A549 treated with CpdA at 1 μM for 4 hours (cell line): Measurements from ENCODE around the gene RAI1. TPM values are rescaled to one million over a fixed set of nuclear protein-coding genes. Genes with fewer than 3 reads are reported as not detected.

ENCODE experiments used
- total RNA-seq: library from RNA; stranded (reverse); fragments of 200-300 nt; extraction: Qiagen RNA extraction; gene quantifications from 5 replicates; pipeline ENCODE4 v1.2.3, GENCODE V29; 2022; ENCODE audit warnings: low read depth

The RAI1 gene
- 28.9 to 43.7 TPM (median 38.1 TPM) in 5 replicates for total RNA-seq

GRCh38 chr17:17681187-17681743 lies at the start of gene RAI1:
Gene RAI1 (plus strand): TSS chr17:17681458. CDS start chr17:17792949, 111,491 bp downstream.

GRCh38 chr17:17836818-17837379 lies 155.6 kb downstream of the RAI1 start, which contains the start of gene SREBF1:
Gene SREBF1 (minus strand): TSS chr17:17836986. CDS start chr17:17836817, 169 bp downstream.

Other genes starting within 250 kb of the RAI1 start
- 16.9 to 19.0 TPM (median 18.3 TPM) in 5 replicates for gene MED9, start 204.5 kb upstream of the RAI1 start, total RNA-seq
- 0.37 to 1.1 TPM (median 0.89 TPM) in 5 replicates for gene RASD1, start 185.1 kb upstream of the RAI1 start, total RNA-seq
- 46.8 to 68.6 TPM (median 66.1 TPM) in 5 replicates for gene PEMT, start 89.8 kb upstream of the RAI1 start, total RNA-seq
- 69.0 to 91.6 TPM (median 79.9 TPM) in 5 replicates for gene SREBF1, start 155.5 kb downstream of the RAI1 start, total RNA-seq